Activated CD4-positive, alpha-beta T cell treated with anti-CD3 and anti-CD28 coated beads, Interleukin-2, amount 50 U/mL, for 1 hour (primary cell): Measurements from ENCODE around the gene TRERF1.

Experiments
- DNase-seq: peaks from one replicate; pipeline ENCODE4 v3.0.0-alpha.2; 2020

Gene TRERF1

DNA sequence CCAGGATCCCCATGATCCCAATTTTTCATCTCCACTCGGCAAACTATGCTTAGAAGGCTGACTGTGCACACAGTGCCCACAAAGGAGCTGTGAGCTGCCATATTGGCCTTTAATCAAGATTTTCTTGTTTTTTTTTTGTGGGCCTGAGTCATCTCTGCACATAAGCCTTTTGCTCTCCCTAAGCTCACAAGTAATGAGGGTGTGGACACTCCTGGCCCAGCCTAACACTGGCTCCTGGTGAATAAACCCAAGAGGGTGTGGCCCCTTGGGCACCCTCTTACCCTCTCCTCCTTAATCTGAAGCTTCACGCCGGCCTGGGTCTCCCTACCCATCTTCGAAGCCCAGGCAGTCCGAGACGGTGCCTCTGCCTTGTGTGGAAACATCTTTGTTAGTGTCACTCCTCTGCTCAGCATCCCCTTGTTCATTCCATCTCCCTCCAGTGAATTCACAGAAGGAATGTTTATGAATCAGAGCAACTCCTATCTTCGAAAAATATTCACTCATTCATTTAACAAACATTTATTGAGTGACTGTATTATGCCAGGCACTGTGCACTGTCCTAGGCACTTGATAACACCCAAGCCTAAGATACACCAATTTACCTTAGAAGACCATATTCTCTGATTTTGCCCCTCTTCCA is 211.9 kb downstream of the TRERF1 start:
- DNase-seq = no peak

DNA sequence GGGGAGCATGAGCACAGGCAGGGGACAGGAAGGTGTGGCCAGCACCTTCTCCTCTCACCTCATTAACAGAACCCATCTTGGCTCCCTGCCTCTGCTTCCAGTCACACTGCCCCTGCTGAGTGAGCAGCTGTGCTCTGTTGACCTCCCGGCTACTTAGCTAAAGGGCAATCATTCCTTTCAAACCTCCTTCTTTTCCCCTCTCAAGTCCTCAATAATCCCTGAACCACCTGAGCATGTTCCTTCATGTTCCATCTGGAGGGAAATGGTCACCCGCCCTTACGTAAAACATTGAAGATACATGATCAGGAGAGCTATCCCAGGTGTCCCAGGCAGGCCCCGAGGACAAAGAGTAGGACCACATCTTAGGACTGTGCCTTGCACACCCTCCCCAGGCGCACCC is 212.4 kb downstream of the TRERF1 start:
- no peak for DNase-seq

DNA sequence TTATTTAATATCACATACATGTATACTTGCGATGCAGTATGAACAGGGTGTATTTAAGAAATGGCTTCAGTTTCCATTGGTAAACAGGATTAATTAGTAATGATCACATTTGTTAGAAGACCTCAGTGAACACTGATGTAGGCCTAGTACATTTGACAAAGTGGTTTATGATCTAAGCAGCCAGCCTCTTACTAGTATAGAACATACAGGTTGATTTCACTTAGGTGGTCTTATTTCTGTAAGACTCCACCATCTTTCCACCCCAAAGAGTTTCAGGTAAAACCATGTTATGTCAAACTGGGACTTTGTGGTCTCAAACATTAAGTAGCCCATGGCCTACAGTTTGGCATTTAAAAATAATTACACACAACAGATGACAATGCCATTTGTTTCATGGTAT is 213.9 kb downstream of the TRERF1 start:
- no peak for DNase-seq

DNA sequence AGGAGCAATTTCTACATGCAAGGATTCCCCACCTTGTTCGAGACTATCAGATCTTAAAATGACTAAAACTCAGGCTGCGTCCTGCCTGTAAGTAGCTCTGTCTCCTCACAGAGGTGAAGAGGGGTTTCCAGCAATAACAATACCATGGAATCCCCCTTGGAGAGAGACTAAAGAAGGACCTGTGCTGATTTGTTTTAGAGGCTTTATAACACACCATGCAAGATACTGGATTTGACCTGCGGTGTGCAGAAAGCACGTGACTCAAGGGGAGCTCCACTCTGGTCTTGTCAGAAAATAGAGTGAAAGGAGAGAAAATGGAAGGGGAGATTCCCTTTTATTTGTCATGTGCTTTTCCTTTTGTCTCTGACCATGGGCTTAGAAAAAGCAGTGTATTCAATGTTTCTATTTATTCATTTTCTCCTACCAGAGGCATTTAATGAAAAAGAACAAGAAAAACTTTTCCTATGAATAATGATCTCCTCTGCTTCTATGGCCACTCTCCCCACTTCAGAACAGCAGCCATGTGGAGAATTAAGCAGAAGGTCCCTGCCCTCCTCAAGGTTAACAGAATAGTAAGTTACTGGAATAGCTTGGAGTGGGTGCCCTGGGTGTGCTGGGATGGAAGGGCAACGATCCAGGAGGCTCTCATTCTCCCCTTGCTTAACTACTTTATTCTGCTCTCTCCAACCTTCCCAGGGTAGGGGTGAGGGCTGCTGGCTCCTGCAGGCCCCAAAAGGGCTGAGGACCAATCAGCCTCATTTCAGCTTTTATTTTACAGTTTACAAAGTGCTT is 214.8 kb downstream of the TRERF1 start:
- no peak for DNase-seq

DNA sequence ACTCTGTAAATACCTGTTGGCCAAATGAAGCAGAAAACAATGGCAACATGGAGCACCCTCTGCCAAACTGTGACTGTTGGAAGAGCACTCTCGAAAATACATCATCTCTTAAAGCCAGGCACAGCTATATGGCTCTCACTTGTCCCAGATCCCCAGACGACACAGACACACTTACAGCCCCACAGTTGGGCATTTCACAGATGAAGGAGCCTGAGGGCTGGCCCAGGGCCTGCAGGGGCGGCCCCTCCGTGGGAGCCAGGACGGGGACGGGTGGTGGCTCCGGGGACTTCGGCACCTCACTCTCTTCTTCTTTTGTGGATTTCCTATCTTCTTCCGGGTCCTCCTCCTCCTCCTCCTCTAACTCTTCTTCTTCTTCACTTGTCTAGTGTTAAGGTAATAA is 215.7 kb downstream of the TRERF1 start:
- no peak for DNase-seq

DNA sequence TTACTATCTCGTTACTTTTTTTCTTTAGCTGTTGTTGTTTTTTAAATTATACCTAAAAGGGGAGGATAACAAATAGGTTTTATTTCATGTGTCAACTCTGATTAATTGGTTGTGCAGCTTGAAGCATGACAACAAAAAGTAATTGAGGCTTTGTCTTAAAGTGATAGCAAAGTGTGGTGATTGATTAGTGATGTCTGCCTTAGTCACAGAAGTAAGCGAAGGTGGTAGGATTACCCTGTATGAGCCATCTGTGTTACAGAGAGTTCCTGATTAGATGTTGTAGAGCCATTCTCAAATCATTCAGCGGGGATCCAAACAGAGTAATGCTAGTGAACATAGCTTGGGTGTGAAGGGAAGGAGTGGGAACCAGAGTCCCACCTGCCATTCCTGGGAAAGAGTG is 219.7 kb downstream of the TRERF1 start:
- DNase-seq = no peak

DNA sequence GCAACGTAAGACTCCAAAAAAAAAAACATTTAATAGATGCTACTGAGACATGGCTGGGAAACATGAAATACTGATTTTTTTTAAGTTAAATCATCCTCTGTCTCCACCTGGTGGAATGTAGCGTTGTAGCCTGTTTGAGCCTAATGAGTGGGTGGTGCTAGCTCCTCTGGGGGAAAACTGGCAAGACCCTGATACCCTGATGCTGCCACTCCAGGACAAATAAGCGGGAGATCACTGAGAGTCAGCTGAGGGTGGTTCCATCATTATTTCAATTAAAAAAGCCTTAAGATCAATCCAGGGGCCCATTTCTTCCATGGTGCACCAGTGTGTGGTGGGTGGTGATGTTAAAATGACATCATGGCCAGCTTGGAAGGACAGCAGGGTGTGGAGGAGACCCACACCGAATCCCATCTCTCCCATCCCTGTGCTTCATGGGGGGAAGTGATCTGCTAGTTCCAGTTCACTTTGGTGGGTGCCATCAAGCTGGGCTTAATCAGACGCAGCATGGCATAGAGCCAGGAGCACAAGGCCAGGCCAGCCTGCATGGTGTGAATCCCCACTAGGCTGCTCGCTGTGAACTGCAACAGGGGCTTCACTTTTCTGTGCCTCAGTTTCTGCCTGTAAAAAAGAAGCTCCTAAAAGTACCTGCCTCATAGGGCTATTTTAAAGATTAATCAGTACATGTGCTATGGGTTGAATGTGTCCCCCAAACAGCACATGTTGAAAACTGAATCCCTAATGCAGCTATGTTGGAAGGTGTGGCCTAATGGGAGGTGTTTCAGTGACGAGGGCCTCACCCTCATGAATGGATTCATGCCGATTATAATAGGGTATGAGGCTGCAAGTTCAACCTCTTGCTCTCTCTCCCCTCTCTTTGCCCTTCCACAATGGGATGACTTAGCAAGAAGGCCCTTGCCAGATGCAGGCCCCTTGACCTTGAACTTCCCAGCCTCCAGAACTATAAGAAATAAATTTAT is 221.1 kb downstream of the TRERF1 start:
- no peak for DNase-seq

DNA sequence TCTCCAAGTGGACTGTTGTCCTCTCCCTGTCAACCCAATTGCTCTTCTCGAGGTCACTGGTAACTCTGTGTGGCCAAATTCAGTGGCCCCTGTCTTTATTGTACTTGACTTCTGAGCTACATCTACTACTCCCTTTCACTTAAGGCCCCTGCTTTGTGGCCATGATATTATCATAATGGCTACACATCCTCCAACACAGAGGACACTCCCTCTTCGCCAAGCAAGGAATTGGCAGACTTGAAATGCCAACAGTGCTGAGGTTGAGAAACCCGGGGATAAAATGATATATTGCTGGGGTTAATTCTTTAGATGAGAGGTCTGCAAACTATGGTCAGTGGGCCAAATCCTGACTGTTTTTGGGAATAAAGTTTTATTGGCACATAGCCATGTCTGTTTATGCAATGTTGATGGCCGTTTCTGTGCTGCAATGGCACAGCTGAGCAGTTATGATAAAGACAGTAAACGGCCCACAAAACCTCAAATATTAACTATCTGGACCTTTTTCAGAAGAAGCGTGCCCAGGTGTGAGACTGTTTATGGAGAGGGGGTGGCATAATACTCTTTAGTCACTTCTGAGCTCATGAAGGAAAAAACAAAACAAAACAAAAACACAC is 222.1 kb downstream of the TRERF1 start:
- no peak for DNase-seq

DNA sequence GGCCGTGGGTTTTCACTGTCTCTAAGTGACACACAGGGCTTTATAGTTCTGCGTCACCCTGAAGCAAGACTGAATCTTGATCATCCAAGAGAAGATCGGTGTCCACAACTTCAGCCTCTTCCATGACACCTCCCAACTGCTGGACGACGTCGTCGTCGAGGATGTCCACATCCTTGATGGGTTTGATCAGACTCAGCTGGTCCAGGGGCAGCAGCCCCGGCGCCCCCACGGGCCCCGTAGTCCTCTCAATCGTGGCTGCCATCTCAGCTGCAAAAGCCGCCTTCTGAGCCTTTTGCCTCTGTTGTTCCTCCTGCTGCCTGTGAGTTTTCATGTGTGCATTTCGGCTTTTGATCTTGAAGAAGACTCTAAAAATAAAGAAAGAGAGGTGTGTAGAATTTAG is 223.4 kb downstream of the TRERF1 start:
- no peak for DNase-seq

DNA sequence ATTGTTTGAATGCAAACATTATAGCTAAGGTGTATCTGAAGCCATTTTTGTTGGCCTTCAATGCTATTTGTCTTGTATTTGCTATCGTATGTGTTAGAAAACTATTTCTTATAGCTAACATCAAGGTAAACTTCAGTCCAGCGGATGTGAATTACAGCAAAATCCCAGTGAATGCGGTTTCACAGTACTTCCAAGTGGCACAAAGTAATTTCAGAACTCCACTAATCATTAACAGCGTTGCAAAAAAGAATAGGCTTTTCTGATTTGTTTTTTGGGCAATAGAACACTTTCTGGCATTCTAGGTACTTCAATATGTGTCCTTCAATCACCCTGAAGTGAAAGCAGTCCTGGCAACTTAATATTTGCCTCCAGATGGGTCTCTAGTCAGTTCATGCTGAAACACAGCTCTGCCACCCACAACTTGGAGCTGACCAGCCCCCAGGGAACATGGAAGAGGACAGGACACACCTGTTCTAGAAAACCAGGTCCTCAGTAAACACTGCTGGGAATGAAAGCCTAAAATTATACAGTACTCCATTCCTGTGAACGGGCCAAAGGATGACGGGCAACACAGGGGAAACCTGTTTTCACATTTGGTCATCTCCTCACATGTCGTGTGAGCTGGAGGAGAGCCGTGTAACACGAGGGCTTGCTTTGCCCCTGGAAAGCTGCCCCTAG is 224.4 kb downstream of the TRERF1 start:
- DNase-seq = no peak

DNA sequence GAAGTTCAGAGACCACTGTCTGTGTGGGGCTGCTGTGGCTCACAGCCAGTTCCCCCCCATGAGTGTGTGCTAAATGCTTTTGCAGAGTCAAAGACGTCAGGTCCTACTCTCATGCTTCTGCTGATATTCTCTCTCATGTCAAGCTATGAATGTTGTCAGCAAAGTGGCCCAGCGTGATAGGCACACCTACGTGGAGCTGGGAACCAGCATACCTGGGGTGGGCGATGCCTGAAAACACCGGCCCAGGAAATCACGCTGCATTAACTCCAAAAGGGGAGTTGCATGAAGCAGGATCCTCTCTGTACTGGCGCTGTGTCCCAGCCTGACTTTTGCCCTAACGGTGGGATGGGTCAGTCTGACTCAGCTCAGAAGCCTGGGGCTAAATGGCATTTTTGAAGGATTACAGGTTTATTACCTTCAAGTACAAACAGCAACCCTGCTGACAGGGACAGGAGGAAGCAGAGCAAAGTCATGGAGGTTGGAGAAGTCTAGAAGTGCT is 225.0 kb downstream of the TRERF1 start:
- no peak for DNase-seq

DNA sequence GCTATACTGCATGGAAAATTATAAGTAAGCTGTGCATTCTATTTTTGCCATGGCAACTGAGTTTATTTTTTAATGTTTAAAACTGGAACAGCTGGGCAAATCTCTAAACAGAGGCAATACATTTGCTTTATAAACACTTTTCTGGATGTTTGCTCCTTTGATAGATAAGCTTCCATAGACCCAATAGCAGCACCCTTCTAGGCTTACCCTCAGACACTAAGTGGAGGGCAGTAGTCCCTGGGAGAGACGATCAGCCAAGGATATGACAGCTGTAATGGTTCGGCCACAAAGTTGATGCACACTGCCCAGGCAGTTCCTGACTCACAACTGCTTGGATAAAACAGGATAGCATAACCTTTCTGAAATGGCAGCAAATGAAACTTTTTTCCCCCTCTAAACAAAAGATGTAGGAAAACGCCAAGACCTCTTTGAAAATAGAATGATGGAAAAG is 225.5 kb downstream of the TRERF1 start:
- no peak for DNase-seq

DNA sequence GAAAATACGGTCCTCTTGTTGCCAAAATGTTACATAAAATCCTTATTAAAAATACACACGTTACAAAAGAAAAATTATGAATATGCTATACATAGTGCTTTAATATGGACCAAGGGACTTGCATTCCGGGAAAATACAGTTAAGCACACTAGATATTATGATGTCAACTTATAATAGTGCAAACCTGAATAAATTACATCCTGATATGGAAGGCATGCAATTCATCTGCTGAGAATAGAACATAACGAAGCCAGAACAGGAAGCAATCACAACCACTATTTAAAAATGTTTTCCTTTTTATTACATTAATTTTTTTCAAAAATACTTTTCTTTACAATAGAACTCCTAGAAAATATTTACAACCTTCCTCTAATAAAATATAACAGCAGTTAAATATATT is 226.3 kb downstream of the TRERF1 start:
- no peak for DNase-seq

DNA sequence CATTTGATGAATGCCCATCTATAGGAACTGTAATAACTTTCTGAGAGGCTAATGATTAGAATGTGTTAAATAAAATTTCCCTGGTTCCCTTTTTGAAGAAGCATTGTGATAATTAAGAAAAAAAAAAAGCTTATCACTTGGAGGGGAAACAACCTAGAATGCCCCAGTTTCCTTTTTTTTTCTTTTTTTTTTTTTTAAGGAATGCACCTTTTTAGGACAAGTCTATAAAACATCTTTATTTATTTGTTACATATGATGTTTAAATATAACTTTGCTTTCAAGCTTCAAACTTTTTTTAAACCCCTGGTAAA is 226.7 kb downstream of the TRERF1 start:
- DNase-seq = no peak

DNA sequence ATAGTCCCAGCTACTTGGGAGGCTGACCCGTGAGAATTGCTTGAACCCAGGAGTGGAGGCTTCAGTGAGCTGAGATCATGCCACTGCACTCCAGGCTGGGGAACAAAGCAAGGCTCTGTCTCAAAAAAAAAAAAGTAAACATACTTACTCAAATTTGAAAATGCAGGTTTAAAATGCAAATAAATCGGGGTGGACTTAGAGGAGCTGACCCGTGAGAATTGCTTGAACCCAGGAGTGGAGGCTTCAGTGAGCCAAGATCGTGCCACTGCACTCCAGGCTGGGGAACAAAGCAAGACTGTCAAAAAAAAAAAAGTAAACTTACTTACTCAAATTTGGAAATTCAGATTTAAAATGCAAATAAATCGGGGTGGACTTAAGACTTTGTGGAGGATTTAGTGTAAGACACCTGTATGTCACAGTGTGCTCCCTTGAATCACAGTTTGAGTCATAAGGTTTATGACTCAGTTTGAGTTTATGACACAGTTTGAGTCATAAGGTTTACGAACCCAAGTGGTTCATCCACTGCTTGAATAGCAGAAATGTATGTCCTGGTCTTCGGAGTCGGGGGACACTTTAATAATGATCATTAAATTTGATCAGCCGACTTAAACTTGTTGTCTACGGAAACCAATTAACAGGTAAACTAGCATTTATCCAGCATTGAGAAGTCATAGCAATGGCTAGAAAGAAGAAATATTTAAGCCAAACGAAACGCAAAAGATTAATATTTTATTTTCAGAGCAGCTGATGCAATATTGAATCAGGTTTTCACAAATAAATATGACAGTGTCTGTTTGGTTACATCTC is 227.3 kb downstream of the TRERF1 start:
- DNase-seq = no peak

DNA sequence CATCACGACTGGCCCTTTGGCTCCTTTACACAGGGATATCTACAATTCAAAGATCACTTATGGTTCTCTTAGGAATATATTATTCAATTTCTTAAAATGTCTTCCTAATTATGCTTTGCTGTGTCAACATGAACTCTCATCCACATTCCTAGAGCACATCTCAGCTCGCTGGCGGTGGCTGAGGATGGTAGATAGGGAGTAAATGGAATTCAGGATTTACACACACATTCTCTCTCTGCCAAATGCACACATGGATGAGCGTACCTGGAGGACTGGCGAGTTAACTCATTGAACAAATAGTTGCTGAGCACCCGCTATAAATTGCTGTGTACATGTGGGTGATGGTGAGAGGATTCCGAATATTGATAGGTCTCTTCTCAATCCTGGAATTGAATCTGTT is 229.3 kb downstream of the TRERF1 start:
- no peak for DNase-seq

DNA sequence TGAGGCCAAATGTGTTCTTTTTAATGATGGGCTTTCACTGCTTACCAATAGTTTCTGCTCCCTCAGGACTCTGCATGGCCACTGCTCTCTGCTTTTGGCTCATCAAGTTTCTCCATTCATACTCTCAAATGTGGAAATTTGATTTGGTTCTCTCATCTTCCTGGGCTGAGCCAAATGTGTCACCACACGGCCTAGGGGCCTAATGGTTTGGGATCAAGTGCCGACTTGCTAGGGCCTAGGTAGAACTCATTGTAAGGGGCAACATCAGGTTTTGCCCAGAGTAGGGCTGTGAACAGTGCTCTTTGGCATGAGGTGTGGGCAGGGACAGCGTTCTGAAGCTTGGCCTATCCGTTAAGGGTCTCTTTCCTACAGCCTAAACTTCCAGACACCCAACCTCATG is 230.2 kb downstream of the TRERF1 start:
- no peak for DNase-seq

DNA sequence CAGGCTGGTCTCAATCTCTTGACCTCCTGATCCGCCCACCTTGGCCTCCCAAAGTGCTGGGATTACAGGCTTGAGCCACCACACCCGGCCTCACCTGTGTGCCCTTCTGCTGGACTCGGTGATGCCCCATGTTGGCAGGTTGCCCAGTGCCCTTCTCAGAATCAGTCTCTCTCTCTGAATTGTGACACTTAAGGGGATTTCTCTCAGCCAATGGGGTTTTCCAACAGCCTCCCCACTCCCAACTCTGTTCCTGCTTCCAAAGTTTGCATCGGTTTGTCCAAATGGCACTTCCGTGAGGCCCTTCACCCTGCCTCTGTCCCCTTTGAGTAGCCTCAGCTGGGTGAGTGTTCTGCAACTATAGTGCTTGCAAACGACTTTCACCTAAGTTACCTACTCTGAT is 230.9 kb downstream of the TRERF1 start:
- DNase-seq = no peak

DNA sequence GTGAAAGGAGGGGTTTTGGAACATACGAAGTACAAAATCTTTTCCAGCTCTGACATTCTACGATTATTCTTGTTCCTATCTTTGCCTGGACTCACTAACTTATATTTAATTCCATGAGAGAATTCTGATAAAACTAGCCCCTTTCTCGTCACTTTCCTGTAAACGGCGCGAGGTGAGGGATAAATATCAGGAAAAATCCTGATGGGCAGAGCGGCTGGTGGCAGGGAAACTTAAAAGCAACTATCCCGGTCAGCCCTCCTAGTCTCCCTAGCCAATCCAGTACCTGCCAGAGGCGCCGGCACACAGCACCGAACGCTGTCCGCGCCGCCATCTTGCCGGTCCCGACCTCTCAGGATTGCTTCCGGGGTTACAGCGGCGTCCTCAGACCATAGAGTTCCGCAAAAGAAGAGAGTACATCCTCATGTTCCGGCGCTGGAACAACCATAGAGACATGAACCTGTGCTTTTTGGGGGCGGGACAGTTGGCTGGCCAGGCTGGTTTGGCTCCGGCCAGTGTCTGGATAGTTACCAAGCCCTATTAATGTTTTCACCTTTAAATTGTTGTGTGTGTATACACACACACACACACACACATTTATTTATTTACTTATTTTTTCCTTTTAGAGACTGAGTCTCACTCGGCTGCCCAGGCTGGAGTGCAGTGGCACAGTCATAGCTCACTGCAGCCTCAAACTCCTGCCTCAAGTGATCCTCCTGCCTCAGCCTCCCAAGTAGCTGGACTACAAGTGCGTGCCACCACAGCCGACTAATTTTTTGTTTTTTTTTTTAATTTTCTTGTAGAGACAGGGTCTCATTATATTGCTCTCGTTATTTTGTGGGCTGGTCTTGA is 234.0 kb downstream of the TRERF1 start, which contains the start of gene MRPS10:
Gene MRPS10, minus strand, starts transcription at position 343 of the 849 bp plus-strand sequence. Its CDS starts 12 bp downstream, at position 331.
- peak; percentile 87 for DNase-seq

DNA sequence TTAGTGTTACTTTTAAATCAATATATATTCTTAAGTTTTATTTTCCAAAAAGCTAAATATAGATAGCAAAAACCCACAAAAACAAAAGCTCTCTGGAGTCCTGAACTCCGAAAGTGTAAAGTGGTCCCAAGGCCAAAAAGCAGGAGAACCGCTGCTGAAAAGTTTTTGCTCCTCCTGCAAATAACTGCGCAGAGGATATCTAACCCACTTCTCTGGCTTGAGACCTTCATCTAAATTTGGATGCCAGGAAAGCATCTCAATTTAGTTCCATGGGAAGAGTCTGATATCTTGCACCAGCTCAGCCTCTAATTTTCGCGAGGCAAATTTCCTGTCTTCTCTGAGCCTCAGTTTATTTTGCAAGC is 234.6 kb downstream of the TRERF1 start:
- no peak for DNase-seq
